ENCODE measurements around the gene SLC25A38.

SLC25A38 gene

GRCh38 chr3:39401983-39402382 lies 18.8 kb downstream of the SLC25A38 start:
- H3K9ac ChIP-seq (ENCODE audit: insufficient read length, low read depth) = no peak overlapping the region
- H3K9me3 ChIP-seq (ENCODE audit: insufficient read depth, low read length) = no peaks in the 10 kb centered on the region
- no peak for DNase-seq (ENCODE audit: low read depth, low spot score)
- H3K4me3 ChIP-seq (ENCODE audit: insufficient read length, low read depth) = no peak overlapping the region
- peaks cover 25% of the 10 kb centered on the region for H3K36me3 ChIP-seq (ENCODE audit: insufficient read depth, insufficient read length, low read length)
- TF ChIP-seq YY1 (IDR thresholded peaks at IDR 0.05; ENCODE audit: insufficient read depth, insufficient read length) = no peak
- H3K4me1 ChIP-seq (ENCODE audit: insufficient read depth, insufficient read length) = peaks cover 9% of the 10 kb centered on the region
- no peaks in the 10 kb centered on the region for H3K27me3 ChIP-seq (ENCODE audit: insufficient read depth, insufficient read length)

- Histone ChIP-seq H3K27me3 (ENCODE audit: insufficient read depth, insufficient read length) (no peaks in the 10 kb centered on the region), H3K4me1 (ENCODE audit: insufficient read depth, insufficient read length) (peaks cover 14% of the 10 kb centered on the region), H3K36me3 (ENCODE audit: insufficient read depth, insufficient read length, low read length) (peaks cover 31% of the 10 kb centered on the region), H3K9ac (ENCODE audit: insufficient read length, low read depth) (peak overlapping the region; percentile 96), H3K4me3 (ENCODE audit: insufficient read length, low read depth) (peak overlapping the region; percentile 91), H3K9me3 (ENCODE audit: insufficient read depth, low read length) (no peaks in the 10 kb centered on the region)
- peak; percentile 92 for DNase-seq (ENCODE audit: low read depth, low spot score)
- TF ChIP-seq YY1 (IDR thresholded peaks at IDR 0.05; ENCODE audit: insufficient read depth, insufficient read length) (no peak), SUZ12 (IDR thresholded peaks at IDR 0.05; ENCODE audit: extremely low read depth, insufficient read depth, insufficient read length) (no peak), ZNF274 (IDR thresholded peaks at IDR 0.05; ENCODE audit: low read depth, low read length) (no peak)
Observed at GRCh38 chr3:39404943-39405686, 21.9 kb downstream of the SLC25A38 start.

GRCh38 chr3:39405687-39406367 lies 22.7 kb downstream of the SLC25A38 start:
- Histone ChIP-seq H3K4me1 (ENCODE audit: insufficient read depth, insufficient read length) (peaks cover 14% of the 10 kb centered on the region), H3K27me3 (ENCODE audit: insufficient read depth, insufficient read length) (no peaks in the 10 kb centered on the region), H3K4me3 (ENCODE audit: insufficient read length, low read depth) (peak overlapping the region; percentile 91), H3K9me3 (ENCODE audit: insufficient read depth, low read length) (no peaks in the 10 kb centered on the region), H3K9ac (ENCODE audit: insufficient read length, low read depth) (peak overlapping the region; percentile 96), H3K36me3 (ENCODE audit: insufficient read depth, insufficient read length, low read length) (peaks cover 39% of the 10 kb centered on the region)
- TF ChIP-seq SUZ12 (IDR thresholded peaks at IDR 0.05; ENCODE audit: extremely low read depth, insufficient read depth, insufficient read length) (no peak), ZNF274 (IDR thresholded peaks at IDR 0.05; ENCODE audit: low read depth, low read length) (no peak), YY1 (IDR thresholded peaks at IDR 0.05; ENCODE audit: insufficient read depth, insufficient read length) (no peak)
- DNase-seq (ENCODE audit: low read depth, low spot score) = no peak

- Histone ChIP-seq H3K9me3 (ENCODE audit: insufficient read depth, low read length) (no peaks in the 10 kb centered on the region), H3K36me3 (ENCODE audit: insufficient read depth, insufficient read length, low read length) (peaks cover 46% of the 10 kb centered on the region), H3K4me1 (ENCODE audit: insufficient read depth, insufficient read length) (peaks cover 14% of the 10 kb centered on the region), H3K9ac (ENCODE audit: insufficient read length, low read depth) (peak within 1 kb of the TSS; percentile 97), H3K27me3 (ENCODE audit: insufficient read depth, insufficient read length) (no peaks in the 10 kb centered on the region), H3K4me3 (ENCODE audit: insufficient read length, low read depth) (peak within 1 kb of the TSS; percentile 91)
- no peak for TF ChIP-seq YY1 (IDR thresholded peaks at IDR 0.05; ENCODE audit: insufficient read depth, insufficient read length)
- TF ChIP-seq SUZ12 (IDR thresholded peaks at IDR 0.05; ENCODE audit: extremely low read depth, insufficient read depth, insufficient read length) = no peak
- no peak for TF ChIP-seq ZNF274 (IDR thresholded peaks at IDR 0.05; ENCODE audit: low read depth, low read length)
- peak; percentile 96 for DNase-seq (ENCODE audit: low read depth, low spot score)
Observed at GRCh38 chr3:39406368-39407258, 23.4 kb downstream of the SLC25A38 start, which contains the start of gene RPSA. Gene RPSA (plus strand): TSS chr3:39406720. CDS start chr3:39407654, 934 bp downstream.

GRCh38 chr3:39407259-39407629 lies 24.1 kb downstream of the SLC25A38 start:
- no peaks in the 10 kb centered on the region for H3K27me3 ChIP-seq (ENCODE audit: insufficient read depth, insufficient read length)
- TF ChIP-seq ZNF274 (IDR thresholded peaks at IDR 0.05; ENCODE audit: low read depth, low read length) (no peak), YY1 (IDR thresholded peaks at IDR 0.05; ENCODE audit: insufficient read depth, insufficient read length) (no peak), SUZ12 (IDR thresholded peaks at IDR 0.05; ENCODE audit: extremely low read depth, insufficient read depth, insufficient read length) (no peak)
- H3K9me3 ChIP-seq (ENCODE audit: insufficient read depth, low read length) = no peaks in the 10 kb centered on the region
- H3K4me1 ChIP-seq (ENCODE audit: insufficient read depth, insufficient read length) = peaks cover 14% of the 10 kb centered on the region
- no peak for DNase-seq (ENCODE audit: low read depth, low spot score)
- H3K9ac ChIP-seq (ENCODE audit: insufficient read length, low read depth) = peak overlapping the region; percentile 97
- peaks cover 53% of the 10 kb centered on the region for H3K36me3 ChIP-seq (ENCODE audit: insufficient read depth, insufficient read length, low read length)
- H3K4me3 ChIP-seq (ENCODE audit: insufficient read length, low read depth) = peak overlapping the region; percentile 91

- Histone ChIP-seq H3K27me3 (ENCODE audit: insufficient read depth, insufficient read length) (no peaks in the 10 kb centered on the region), H3K4me3 (ENCODE audit: insufficient read length, low read depth) (peak overlapping the region; percentile 91), H3K4me1 (ENCODE audit: insufficient read depth, insufficient read length) (peaks cover 12% of the 10 kb centered on the region), H3K36me3 (ENCODE audit: insufficient read depth, insufficient read length, low read length) (peaks cover 60% of the 10 kb centered on the region), H3K9me3 (ENCODE audit: insufficient read depth, low read length) (no peaks in the 10 kb centered on the region), H3K9ac (ENCODE audit: insufficient read length, low read depth) (peak overlapping the region; percentile 97)
- no peak for DNase-seq (ENCODE audit: low read depth, low spot score)
- TF ChIP-seq YY1 (IDR thresholded peaks at IDR 0.05; ENCODE audit: insufficient read depth, insufficient read length) (no peak), SUZ12 (IDR thresholded peaks at IDR 0.05; ENCODE audit: extremely low read depth, insufficient read depth, insufficient read length) (no peak), ZNF274 (IDR thresholded peaks at IDR 0.05; ENCODE audit: low read depth, low read length) (no peak)
Observed at GRCh38 chr3:39407773-39408492, 24.8 kb downstream of the SLC25A38 start.
